WERI-Rb-1 (cell line): Measurements from ENCODE around the gene UBR1.

Source experiments
- DNase-seq: peaks from one replicate; pipeline ENCODE4 v3.0.0-alpha.2; 2020
- H3K27ac ChIP-seq: fragments of 250-450 bp; sonication (Bioruptor Pico); 2 replicates; pipeline ENCODE4 v1.5.1; 2020; ENCODE audit warnings: mild to moderate bottlenecking, moderate library complexity
- H3K27me3 ChIP-seq: fragments of 250-450 bp; sonication (Bioruptor Pico); 2 replicates; pipeline ENCODE4 v1.5.1; 2021; ENCODE audit warnings: mild to moderate bottlenecking, low read depth, moderate library complexity; ENCODE audit not compliant: insufficient read depth, severe bottlenecking
- H3K36me3 ChIP-seq: fragments of 250-450 bp; sonication (Bioruptor Pico); 2 replicates; pipeline ENCODE4 v1.5.1; 2020; ENCODE audit warnings: mild to moderate bottlenecking, moderate library complexity
- H3K4me3 ChIP-seq: 2 replicates; pipeline ENCODE4 v1.5.1; 2011; ENCODE audit warnings: low read depth, mild to moderate bottlenecking, control low read depth, low read length
- H3K9me3 ChIP-seq: fragments of 250-450 bp; sonication (Bioruptor Pico); 2 replicates; pipeline ENCODE4 v1.5.1; 2021; ENCODE audit warnings: mild to moderate bottlenecking, moderate library complexity; ENCODE audit not compliant: severe bottlenecking
- CTCF ChIP-seq: IDR thresholded peaks from 2 replicates; pipeline ENCODE4 v1.5.1; 2011; ENCODE audit warnings: low read depth, mild to moderate bottlenecking, control low read depth, inconsistent platforms, low read length

Gene UBR1

GRCh38 chr15:43105077-43105736 lies 631 bp downstream of the UBR1 start:
- no peak for TF ChIP-seq CTCF
- Histone ChIP-seq H3K36me3 (peaks cover 15% of the 10 kb centered on the region), H3K4me3 (peak overlapping the region; percentile 91), H3K27me3 (no peaks in the 10 kb centered on the region), H3K9me3 (no peaks in the 10 kb centered on the region), H3K27ac (peak overlapping the region; percentile 56)
- no peak for DNase-seq

GRCh38 chr15:43104426-43104825 lies 1.4 kb downstream of the UBR1 start:
- peaks cover 22% of the 10 kb centered on the region for H3K36me3 ChIP-seq
- no peak for TF ChIP-seq CTCF
- no peak for DNase-seq
- H3K27ac ChIP-seq = no peak overlapping the region
- H3K27me3 ChIP-seq = no peaks in the 10 kb centered on the region
- no peak overlapping the region for H3K4me3 ChIP-seq
- H3K9me3 ChIP-seq = no peaks in the 10 kb centered on the region

- Histone ChIP-seq H3K27me3 (no peaks in the 10 kb centered on the region), H3K4me3 (no peak overlapping the region), H3K27ac (no peak overlapping the region), H3K36me3 (peaks cover 27% of the 10 kb centered on the region), H3K9me3 (no peaks in the 10 kb centered on the region)
- TF ChIP-seq CTCF = no peak
- DNase-seq = no peak
Measured at GRCh38 chr15:43103907-43104306, 1.9 kb downstream of the UBR1 start.

GRCh38 chr15:43102187-43102586 lies 3.7 kb downstream of the UBR1 start:
- no peak for DNase-seq
- no peak for TF ChIP-seq CTCF
- Histone ChIP-seq H3K36me3 (peaks cover 36% of the 10 kb centered on the region), H3K9me3 (no peaks in the 10 kb centered on the region), H3K27ac (no peak overlapping the region), H3K4me3 (no peak overlapping the region), H3K27me3 (no peaks in the 10 kb centered on the region)

GRCh38 chr15:43100971-43101370 lies 4.9 kb downstream of the UBR1 start:
- Histone ChIP-seq H3K27me3 (no peaks in the 10 kb centered on the region), H3K36me3 (peaks cover 37% of the 10 kb centered on the region), H3K27ac (no peak overlapping the region), H3K4me3 (no peak overlapping the region), H3K9me3 (no peaks in the 10 kb centered on the region)
- peak; percentile 52 for DNase-seq
- no peak for TF ChIP-seq CTCF
